GM19467 (cell line): Measurements from ENCODE around the gene HSPA8.
"Not testable (repeated sequence)": the region's sequence is repeated elsewhere in the genome, so short reads cannot be mapped to it uniquely, and the experiment has no call there.

ENCODE experiments used
- ATAC-seq: cut with Tn5 transposase; IDR thresholded peaks from one replicate; pipeline ENCODE4 v1.9.1; 2021; ENCODE audit warnings: mild to moderate bottlenecking, moderate library complexity; ENCODE audit not compliant: unreplicated experiment

The HSPA8 gene

DNA sequence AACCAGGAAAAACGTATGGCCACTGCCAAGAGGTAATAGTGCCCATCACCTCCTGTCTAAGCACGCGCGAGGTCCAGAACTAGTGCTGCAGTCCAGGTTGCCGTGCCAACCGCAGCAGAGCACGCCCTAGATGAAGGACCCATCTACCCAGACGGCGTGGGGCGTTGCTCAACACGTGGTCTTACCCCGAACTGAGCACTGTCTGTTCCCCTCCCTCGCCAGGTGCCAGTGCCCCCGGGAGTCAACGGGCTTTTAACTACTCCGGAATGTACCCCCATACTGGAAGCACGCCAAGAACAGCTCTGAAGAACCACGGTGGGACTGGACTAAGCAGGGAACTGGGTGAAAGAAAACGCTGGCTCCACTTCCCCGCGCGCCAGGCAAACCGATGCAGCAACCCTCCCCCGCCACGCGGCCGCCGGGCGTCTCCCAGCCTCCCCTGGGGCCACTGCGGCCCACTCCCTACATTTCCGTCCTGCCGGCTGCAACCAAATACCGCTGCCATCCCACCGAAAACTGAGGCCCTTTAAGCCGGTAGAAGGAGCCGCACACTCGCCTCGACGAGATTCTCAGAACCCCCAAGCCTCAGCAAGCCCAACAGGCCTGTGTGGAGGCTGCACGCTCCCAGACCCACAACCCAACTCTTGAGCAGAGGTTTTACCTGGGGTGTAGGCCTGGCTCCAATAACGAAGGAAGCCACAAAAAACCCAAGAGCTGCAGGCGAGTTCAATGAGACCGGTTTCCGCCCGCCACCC lies at the start of gene HSPA8:
Gene HSPA8, minus strand, starts transcription at position 734 of the 755 bp plus-strand sequence. CDS start 812 bp downstream, outside the sequence.
- ATAC-seq = peak; percentile 11

GRCh38 chr11:123111465-123111864 lies 49.5 kb upstream of the HSPA8 start:
- no peak for ATAC-seq

DNA sequence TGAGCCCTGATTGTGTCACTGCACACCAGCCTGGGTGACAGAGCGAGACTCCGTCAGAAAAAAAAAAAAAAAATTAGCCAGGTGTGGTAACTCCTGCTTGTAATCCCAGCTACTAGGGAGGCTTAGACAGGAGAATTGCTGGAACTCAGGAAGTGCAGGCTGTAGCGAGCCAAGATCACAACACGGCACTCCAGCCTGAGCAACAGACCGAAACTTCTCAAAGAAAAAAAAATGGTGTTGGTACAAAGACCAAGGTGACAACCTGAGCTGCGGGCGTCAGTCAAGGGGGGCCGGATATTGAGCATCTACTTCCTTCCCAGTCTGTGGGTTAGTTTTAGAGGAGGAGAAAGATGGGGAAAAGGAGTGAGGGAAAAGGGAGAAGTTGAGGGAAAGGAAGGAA lies 48.5 kb upstream of the HSPA8 start:
- no peak for ATAC-seq

DNA sequence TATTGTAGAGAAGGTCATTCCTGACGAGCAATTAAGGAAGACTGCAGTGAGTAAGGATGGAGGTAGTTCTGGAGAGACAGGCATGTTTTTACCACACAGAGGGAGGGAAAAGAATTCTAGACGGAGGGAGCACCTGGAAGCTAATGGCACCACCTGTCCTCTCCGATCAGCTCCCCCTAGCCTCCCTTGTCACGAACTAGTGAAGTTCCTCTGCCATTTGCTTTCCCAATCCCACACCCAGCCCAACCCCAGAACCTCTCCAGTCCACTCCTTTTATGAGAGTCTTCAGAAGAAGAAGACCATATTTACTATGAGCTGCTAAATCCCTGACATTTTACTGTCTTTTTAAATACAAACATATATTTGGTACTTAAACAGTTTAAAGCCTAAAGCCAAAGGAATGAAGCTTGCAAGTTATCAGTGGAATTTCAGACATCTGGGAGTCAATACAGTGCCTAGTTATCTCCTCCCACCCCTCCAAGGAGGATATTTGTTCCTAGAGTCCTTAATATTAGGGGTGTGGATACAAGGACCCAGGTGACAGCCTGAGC lies 46.1 kb upstream of the HSPA8 start:
- ATAC-seq = no peak

- no peak for ATAC-seq
Measured at GRCh38 chr11:123104697-123105096, 42.8 kb upstream of the HSPA8 start.

- ATAC-seq = no peak
Measured at GRCh38 chr11:123103326-123103980, 41.5 kb upstream of the HSPA8 start.

DNA sequence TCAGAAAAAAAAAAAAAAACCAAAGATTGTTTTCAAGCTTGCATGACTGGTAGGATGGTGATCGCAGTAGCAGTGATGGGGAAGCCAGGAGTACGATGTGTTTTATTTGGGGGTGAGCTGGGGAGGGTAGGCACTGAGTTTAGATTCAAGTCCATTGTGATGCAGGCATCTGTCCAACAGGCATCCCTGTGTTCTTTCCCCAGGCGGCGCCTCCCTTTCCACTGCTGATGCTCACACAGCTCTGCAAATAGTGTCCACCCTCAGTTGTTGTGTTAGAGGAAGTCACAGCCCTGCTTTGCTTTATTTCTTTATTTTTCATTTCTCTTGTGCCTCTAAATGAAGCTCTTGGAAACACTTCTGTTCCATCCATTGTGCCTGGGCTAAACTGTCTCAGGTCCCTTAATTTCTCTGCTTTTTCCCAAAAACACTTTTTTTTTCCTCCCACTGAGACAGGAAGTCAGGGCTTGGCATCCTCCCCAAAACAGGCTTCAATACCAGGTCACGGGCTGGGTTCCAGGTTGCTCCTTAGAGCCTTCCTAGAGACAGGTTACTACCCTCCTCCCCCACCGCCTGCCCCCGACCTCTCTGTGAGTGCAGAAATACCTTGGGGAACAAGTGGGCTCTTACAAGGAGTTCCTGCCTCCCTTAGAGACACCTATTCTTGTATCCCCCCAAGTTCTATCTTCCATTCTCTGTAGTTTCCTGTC lies 38.6 kb upstream of the HSPA8 start:
- no peak for ATAC-seq

- no peak for ATAC-seq
Measured at GRCh38 chr11:123098990-123099389, 37.1 kb upstream of the HSPA8 start.

- no peak for ATAC-seq
Measured at GRCh38 chr11:123093739-123094138, 31.8 kb upstream of the HSPA8 start.

DNA sequence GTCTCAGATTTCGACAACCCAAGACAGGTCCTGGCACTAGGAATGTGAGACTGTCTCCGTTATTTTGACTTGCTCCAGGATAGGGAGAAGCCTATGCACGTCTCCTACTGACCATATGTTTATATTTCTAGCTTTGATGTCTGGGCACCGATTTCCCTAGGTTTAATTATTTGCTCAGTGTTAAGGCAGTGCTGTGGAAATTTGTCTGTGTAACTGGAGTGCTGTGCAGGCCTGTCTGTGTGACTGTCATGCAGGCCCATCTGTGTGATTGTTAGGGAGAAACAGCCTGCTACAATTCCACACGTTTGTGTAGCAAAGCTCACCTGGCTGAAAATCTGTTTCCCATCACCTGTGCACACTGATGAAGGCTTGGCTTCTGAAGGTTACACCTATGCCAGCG lies 29.6 kb upstream of the HSPA8 start:
- ATAC-seq = no peak

- not testable (repeated sequence) for ATAC-seq
Measured at GRCh38 chr11:123090168-123090567, 28.2 kb upstream of the HSPA8 start.

- not testable (repeated sequence) for ATAC-seq
Measured at GRCh38 chr11:123088896-123089295, 27.0 kb upstream of the HSPA8 start.

DNA sequence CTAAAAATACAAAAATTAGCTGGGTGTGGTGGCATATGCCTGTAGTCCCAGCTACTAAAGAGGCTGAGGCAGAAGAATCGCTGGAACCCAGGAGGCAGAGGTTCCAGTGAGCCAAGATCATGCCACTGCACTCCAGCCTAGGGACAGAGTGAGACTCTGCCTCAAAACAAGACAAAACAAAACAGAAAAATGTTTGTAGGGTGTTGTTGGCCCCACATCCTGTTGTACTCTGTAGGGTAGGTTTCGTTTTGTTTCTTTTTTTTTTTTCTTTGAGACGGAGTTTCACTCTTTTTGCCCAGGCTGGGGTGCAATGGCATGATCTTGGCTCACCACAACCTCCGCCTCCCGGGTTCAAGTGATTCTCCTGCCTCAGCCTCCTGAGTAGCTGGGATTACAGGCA lies 25.7 kb upstream of the HSPA8 start:
- ATAC-seq = peak; percentile 88

GRCh38 chr11:123086305-123086704 lies 24.4 kb upstream of the HSPA8 start:
- no peak for ATAC-seq

DNA sequence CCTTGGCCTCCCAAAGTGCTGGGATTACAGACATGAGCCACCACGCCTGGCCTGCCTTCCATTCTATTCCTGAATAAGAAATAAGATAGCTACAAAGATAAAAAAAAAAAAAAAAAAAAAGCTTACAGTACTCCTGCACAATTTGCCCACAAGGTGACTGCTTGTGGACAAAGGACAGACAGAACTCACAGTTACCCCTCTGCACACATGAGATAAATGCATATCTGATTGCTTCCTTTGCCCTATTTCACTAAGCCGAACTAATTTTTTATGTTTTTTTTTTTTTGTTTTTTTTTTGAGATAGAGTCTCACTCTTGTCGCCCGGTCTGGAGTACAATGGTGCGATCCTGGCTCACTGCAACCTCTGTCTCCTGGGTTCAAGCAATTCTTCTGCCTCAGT lies 23.6 kb upstream of the HSPA8 start:
- no peak for ATAC-seq

- no peak for ATAC-seq
Measured at GRCh38 chr11:123084454-123084853, 22.5 kb upstream of the HSPA8 start.

- ATAC-seq = no peak
Measured at GRCh38 chr11:123083623-123084029, 21.7 kb upstream of the HSPA8 start.

DNA sequence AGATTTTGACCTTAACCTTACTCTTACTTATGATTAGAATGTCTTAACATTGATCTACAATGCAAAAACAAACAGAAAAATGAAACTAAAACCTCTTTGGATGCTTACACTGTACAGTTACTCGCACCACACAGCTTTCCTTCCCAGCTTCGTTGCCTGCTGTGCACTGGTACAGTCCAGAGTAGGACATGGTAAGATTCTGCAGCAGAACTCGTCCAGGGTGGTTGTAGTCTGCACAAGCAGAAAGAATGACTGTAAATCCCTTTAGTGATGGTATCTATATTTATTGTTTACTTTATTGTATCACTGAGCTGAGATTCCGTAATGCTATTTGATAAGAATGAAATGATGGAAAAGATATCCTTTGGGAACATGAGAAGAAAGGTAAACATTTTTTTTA lies 21.0 kb upstream of the HSPA8 start:
- ATAC-seq = no peak

GRCh38 chr11:123080015-123080414 lies 18.1 kb upstream of the HSPA8 start:
- ATAC-seq = no peak

DNA sequence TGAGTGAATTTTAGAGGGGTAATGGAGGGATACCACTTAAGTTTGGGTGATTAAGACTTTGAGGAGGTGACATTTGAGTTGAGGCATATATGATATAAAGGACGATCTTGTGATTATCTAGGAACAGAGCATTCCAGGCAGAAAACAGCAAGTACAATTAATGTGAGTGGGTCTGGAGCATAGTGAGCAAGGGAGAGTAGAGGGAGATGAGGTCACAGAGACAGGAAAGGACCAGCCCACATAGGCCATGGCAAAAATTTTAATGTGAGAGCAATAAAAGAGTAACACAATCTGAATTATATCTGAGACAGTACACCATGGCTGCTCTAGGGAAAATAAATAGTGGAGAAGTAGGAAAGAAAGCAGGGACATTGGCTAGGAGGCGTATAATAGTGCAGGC lies 14.5 kb upstream of the HSPA8 start:
- no peak for ATAC-seq

- no peak for ATAC-seq
Measured at GRCh38 chr11:123073343-123074057, 11.6 kb upstream of the HSPA8 start.
